OCI-LY7 (cell line): ENCODE data around the gene DPYD. TPM values are rescaled to one million over a fixed set of nuclear protein-coding genes. Genes with fewer than 3 reads are reported as not detected.
"Not testable (repeated sequence)": the region's sequence is repeated elsewhere in the genome, so short reads cannot be mapped to it uniquely, and the experiment has no call there.

Experiments used
- BruUV-seq: library from RNA; stranded (reverse); fragments of 400-500 nt; replicated peaks from 2 replicates; lab custom pipeline; 2021; lab: Mats Ljungman, UMichigan
- CTCF ChIA-PET: fragments of 300-600 bp; sonication (Branson Sonifier 250); formaldehyde crosslinking; loops from one replicate; lab custom pipeline; 2022; ENCODE audit warnings: antibody characterized with exemption; ENCODE audit not compliant: unreplicated experiment; lab: Charles Lee
- POLR2A ChIA-PET: fragments of 300-600 bp; sonication (Branson Sonifier 250); formaldehyde crosslinking; loops from one replicate; lab custom pipeline; 2022; ENCODE audit warnings: antibody characterized with exemption; lab: Charles Lee
- DNase-seq: peaks from one replicate; pipeline ENCODE4 v3.0.0-alpha.2; 2015; ENCODE audit warnings: low spot score
- H2AFZ ChIP-seq: fragments of 200-600 bp; sonication (generic), shearing (Covaris generic); 2 replicates; pipeline ENCODE4 v1.6.1; 2014; ENCODE audit warnings: mild to moderate bottlenecking, antibody characterized with exemption, low read length, moderate library complexity
- H3K27ac ChIP-seq: fragments of 200-600 bp; sonication (generic); 2 replicates; pipeline ENCODE4 v1.5.1; 2014; ENCODE audit warnings: mixed run types, low read depth, mild to moderate bottlenecking, moderate library complexity, low read length, inconsistent platforms; ENCODE audit not compliant: poor library complexity, severe bottlenecking
- H3K36me3 ChIP-seq: fragments of 200-600 bp; sonication (generic); 2 replicates; pipeline ENCODE4 v1.6.1; 2014; ENCODE audit warnings: mild to moderate bottlenecking, antibody characterized with exemption, low read length, moderate library complexity, mixed read lengths; ENCODE audit not compliant: insufficient read depth
- H3K4me1 ChIP-seq: fragments of 200-600 bp; sonication (generic); 2 replicates; pipeline ENCODE4 v1.5.1; 2014; ENCODE audit warnings: mild to moderate bottlenecking, low read length; ENCODE audit not compliant: insufficient read depth, poor library complexity, severe bottlenecking
- H3K4me2 ChIP-seq: fragments of 200-600 bp; sonication (generic); 2 replicates; pipeline ENCODE4 v1.6.1; 2014; ENCODE audit warnings: mild to moderate bottlenecking, low read length
- H3K4me3 ChIP-seq: fragments of 200-600 bp; sonication (generic); 2 replicates; pipeline ENCODE4 v1.5.1; 2014; ENCODE audit warnings: mild to moderate bottlenecking, low read depth, low read length; ENCODE audit not compliant: poor library complexity, severe bottlenecking
- H3K79me2 ChIP-seq: fragments of 200-600 bp; sonication (generic); 2 replicates; pipeline ENCODE4 v1.6.1; 2016; ENCODE audit warnings: low read depth, mild to moderate bottlenecking, low read length, moderate library complexity, mixed read lengths; ENCODE audit not compliant: insufficient read depth
- H3K9me2 ChIP-seq: fragments of 200-600 bp; sonication (generic); 2 replicates; pipeline ENCODE4 v1.6.1; 2016; ENCODE audit warnings: mild to moderate bottlenecking, low read length, mixed read lengths; ENCODE audit not compliant: insufficient read depth
- H3K9me3 ChIP-seq: fragments of 200-600 bp; sonication (generic); 2 replicates; pipeline ENCODE4 v1.6.1; 2014; ENCODE audit warnings: mild to moderate bottlenecking, mixed run types, low read length, mixed read lengths
- H4K20me1 ChIP-seq: fragments of 200-600 bp; sonication (generic); 2 replicates; pipeline ENCODE4 v1.6.1; 2014; ENCODE audit warnings: mild to moderate bottlenecking, antibody characterized with exemption, low read length, moderate library complexity, mixed read lengths; ENCODE audit not compliant: insufficient read depth
- EZH2phosphoT487 ChIP-seq: fragments of 200-600 bp; sonication (generic); IDR thresholded peaks from 2 replicates; pipeline ENCODE4 v1.6.1; 2018; ENCODE audit warnings: low read depth, borderline replicate concordance, mild to moderate bottlenecking, mixed run types, antibody characterized with exemption, low read length, moderate library complexity, mixed read lengths
- intact Hi-C: fragments of 100-400 bp; cut with micrococcal nuclease; formaldehyde crosslinking; loops from one replicate; pipeline ENCODE4 v1.10.0; 2022; ENCODE audit not compliant: unreplicated experiment
- total RNA-seq, 2 experiments: library from RNA; depleted of rRNA in 1 of 2; stranded (reverse); fragments of >200 nt in 1 of 2; shearing (Covaris generic) in 1 of 2; gene quantifications; 2 replicates each; pipeline ENCODE4 v1.2.3, GENCODE V29; 2014 to 2022
- TF ChIP-seq, protein P1 (sequence below): fragments of 200-600 bp; sonication (generic); conservative IDR thresholded peaks from 2 replicates; pipeline ENCODE4 v1.5.1; 2014; ENCODE audit warnings: mild to moderate bottlenecking, antibody characterized with exemption, low read length, moderate library complexity, mixed read lengths

DPYD gene
- total RNA-seq, 2 experiments from 2014 or later, result 5.5 to 13.4 TPM

DNA sequence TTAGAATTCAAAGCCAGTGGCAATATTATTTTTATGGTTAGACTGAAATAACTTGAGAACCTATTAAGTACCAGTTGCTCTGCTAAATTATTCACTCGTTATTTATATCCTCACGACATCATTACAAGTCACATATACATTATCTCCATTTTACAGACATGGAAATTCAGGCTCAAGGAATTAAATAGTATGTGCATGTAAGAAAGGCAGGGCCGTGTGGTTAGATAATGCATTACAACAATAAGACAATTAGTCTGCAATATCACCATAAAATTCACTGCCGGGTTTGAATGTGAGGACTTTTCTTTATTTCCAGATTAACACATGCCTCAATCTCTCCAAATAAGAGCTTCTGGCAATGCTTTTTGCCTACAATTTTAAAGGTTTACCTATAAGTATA, 675.8 kb downstream of the DPYD start:
- no peak overlapping the region for H3K4me3 ChIP-seq
- H2AFZ ChIP-seq, result no peak overlapping the region
- H3K4me2 ChIP-seq, result no peak overlapping the region
- no peaks in the 10 kb centered on the region for H3K79me2 ChIP-seq
- CTCF ChIA-PET, result no interaction called here
- no peaks in the 10 kb centered on the region for H3K36me3 ChIP-seq
- no TSS peak for BruUV-seq
- H3K9me3 ChIP-seq, result no peaks in the 10 kb centered on the region
- POLR2A ChIA-PET, result no interaction called here
- no peaks in the 10 kb centered on the region for H4K20me1 ChIP-seq
- DNase-seq, result no peak
- TF ChIP-seq EZH2phosphoT487, result no peak
- TF ChIP-seq, protein P1, sequence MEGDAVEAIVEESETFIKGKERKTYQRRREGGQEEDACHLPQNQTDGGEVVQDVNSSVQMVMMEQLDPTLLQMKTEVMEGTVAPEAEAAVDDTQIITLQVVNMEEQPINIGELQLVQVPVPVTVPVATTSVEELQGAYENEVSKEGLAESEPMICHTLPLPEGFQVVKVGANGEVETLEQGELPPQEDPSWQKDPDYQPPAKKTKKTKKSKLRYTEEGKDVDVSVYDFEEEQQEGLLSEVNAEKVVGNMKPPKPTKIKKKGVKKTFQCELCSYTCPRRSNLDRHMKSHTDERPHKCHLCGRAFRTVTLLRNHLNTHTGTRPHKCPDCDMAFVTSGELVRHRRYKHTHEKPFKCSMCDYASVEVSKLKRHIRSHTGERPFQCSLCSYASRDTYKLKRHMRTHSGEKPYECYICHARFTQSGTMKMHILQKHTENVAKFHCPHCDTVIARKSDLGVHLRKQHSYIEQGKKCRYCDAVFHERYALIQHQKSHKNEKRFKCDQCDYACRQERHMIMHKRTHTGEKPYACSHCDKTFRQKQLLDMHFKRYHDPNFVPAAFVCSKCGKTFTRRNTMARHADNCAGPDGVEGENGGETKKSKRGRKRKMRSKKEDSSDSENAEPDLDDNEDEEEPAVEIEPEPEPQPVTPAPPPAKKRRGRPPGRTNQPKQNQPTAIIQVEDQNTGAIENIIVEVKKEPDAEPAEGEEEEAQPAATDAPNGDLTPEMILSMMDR, result no peak
- no peak overlapping the region for H3K27ac ChIP-seq
- no peaks in the 10 kb centered on the region for H3K9me2 ChIP-seq
- intact Hi-C loops, result loop anchor here (10.0 kb wide), 1 partner anchor 290 kb away; no protein-coding TSS in a partner anchor
- no peaks in the 10 kb centered on the region for H3K4me1 ChIP-seq

- no peaks in the 10 kb centered on the region for H3K9me3 ChIP-seq
- H3K79me2 ChIP-seq, result no peaks in the 10 kb centered on the region
- H3K4me1 ChIP-seq, result no peaks in the 10 kb centered on the region
- CTCF ChIA-PET, result no interaction called here
- H3K36me3 ChIP-seq, result no peaks in the 10 kb centered on the region
- H4K20me1 ChIP-seq, result no peaks in the 10 kb centered on the region
- peak; percentile 21 for DNase-seq
- no peak overlapping the region for H3K4me3 ChIP-seq
- H3K9me2 ChIP-seq, result no peaks in the 10 kb centered on the region
- no TSS peak for BruUV-seq
- TF ChIP-seq EZH2phosphoT487, result no peak
- TF ChIP-seq, protein P1, result peak; percentile 77
- intact Hi-C loops, result loop anchor here (5.0 to 10.0 kb wide), 2 partner anchors 291 to 578 kb away; no protein-coding TSS in a partner anchor
- H2AFZ ChIP-seq, result no peak overlapping the region
- POLR2A ChIA-PET, result interaction anchor here (0.8 to 1.3 kb wide), 2 partner anchors 38 to 406 kb away, joined by 3 to 4 read pairs; no protein-coding TSS in a partner anchor
- H3K4me2 ChIP-seq, result no peak overlapping the region
- H3K27ac ChIP-seq, result no peak overlapping the region
Measured at GRCh38 chr1:97243973-97244560, 676.8 kb downstream of the DPYD start.

- no peak for DNase-seq
- H3K9me3 ChIP-seq, result no peaks in the 10 kb centered on the region
- intact Hi-C loops, result no loop called here
- H3K79me2 ChIP-seq, result no peaks in the 10 kb centered on the region
- no peaks in the 10 kb centered on the region for H3K36me3 ChIP-seq
- H3K9me2 ChIP-seq, result no peaks in the 10 kb centered on the region
- H3K4me3 ChIP-seq, result no peak overlapping the region
- no TSS peak for BruUV-seq
- H3K4me1 ChIP-seq, result no peaks in the 10 kb centered on the region
- H3K4me2 ChIP-seq, result no peak overlapping the region
- TF ChIP-seq, protein P1, result no peak
- no peak for TF ChIP-seq EZH2phosphoT487
- no peaks in the 10 kb centered on the region for H4K20me1 ChIP-seq
- no peak overlapping the region for H3K27ac ChIP-seq
- CTCF ChIA-PET, result no interaction called here
- POLR2A ChIA-PET, result no interaction called here
- no peak overlapping the region for H2AFZ ChIP-seq
Measured at GRCh38 chr1:97238816-97239215, 682.0 kb downstream of the DPYD start.

- BruUV-seq, H2AFZ ChIP-seq, H3K4me2 ChIP-seq, H3K79me2 ChIP-seq, H3K9me3 ChIP-seq, H3K9me2 ChIP-seq, intact Hi-C loops, H4K20me1 ChIP-seq, H3K4me3 ChIP-seq, H3K4me1 ChIP-seq, H3K27ac ChIP-seq, POLR2A ChIA-PET, H3K36me3 ChIP-seq, DNase-seq: not testable (repeated sequence)
- CTCF ChIA-PET, result interaction anchor here (1.0 kb wide), 1 partner anchor 294 kb away, joined by 3 read pairs; no protein-coding TSS in a partner anchor
Measured at GRCh38 chr1:97231354-97231753, 689.5 kb downstream of the DPYD start.
